ENCODE measurements around the gene EGLN2. TPM values are rescaled to one million over a fixed set of nuclear protein-coding genes. Genes with fewer than 3 reads are reported as not detected.

The EGLN2 gene
- 49.9 TPM for polyA plus RNA-seq (2013)

- Histone ChIP-seq H3K27me3 (replicated peaks in 2 of 5; ENCODE audit: control insufficient read depth in 4 of 5, insufficient read depth in 5 of 5, low read length in 4 of 5) (no peaks in the 10 kb centered on the region), H3K4me3 (ENCODE audit: control insufficient read depth in 1 of 7, extremely low read depth in 1 of 7, insufficient read depth in 4 of 7, low read depth in 2 of 7, low read length in 6 of 7) (peak within 1 kb of the TSS; percentile 54 to 95 (median 89)), H3K36me3 (ENCODE audit: control insufficient read depth in 4 of 4, insufficient read depth in 4 of 4, low read length in 3 of 4) (peaks cover 0 to 32% (median 20%) of the 10 kb centered on the region in 4 experiments), H3K9me3 (ENCODE audit: control extremely low read depth in 1 of 5, control insufficient read depth in 4 of 5, insufficient read depth in 2 of 5, low read depth in 1 of 5, low read length in 4 of 5) (no peaks in the 10 kb centered on the region), H3K4me1 (ENCODE audit: control extremely low read depth in 1 of 4, control insufficient read depth in 4 of 4, insufficient read depth in 4 of 4, low read length in 3 of 4) (peaks cover 8 to 55% (median 52%) of the 10 kb centered on the region in 4 experiments), H3K27ac (ENCODE audit: insufficient read depth in 1 of 2, low read depth in 1 of 2, low read length in 2 of 2, poor library complexity in 1 of 2, severe bottlenecking in 2 of 2) (peak within 1 kb of the TSS; percentile 61 to 90)
- ChIA-PET POLR2A (interaction anchor here (0.7 to 3.2 kb wide), 3 partner anchors 9 to 48 kb away, joined by 3 to 28 read pairs (median 6); partner anchors contain the start of genes ACTMAP, RAB4B and SNRPA), CTCF (interaction anchor here (1.0 to 3.5 kb wide), 5 partner anchors 8 to 135 kb away, joined by 3 to 25 read pairs (median 5); partner anchors contain the start of gene RAB4B)
- peak; percentile 100 for DNase-seq
- 0% methylated on average over 46 of the region's 110 CpGs for WGBS (ENCODE audit: insufficient coverage)
Measured at GRCh38 chr19:40798683-40799557, at the start of gene EGLN2. Gene EGLN2, plus strand, starts transcription at chr19:40799191. Its CDS starts 1,382 bp downstream, at chr19:40800573.

DNA sequence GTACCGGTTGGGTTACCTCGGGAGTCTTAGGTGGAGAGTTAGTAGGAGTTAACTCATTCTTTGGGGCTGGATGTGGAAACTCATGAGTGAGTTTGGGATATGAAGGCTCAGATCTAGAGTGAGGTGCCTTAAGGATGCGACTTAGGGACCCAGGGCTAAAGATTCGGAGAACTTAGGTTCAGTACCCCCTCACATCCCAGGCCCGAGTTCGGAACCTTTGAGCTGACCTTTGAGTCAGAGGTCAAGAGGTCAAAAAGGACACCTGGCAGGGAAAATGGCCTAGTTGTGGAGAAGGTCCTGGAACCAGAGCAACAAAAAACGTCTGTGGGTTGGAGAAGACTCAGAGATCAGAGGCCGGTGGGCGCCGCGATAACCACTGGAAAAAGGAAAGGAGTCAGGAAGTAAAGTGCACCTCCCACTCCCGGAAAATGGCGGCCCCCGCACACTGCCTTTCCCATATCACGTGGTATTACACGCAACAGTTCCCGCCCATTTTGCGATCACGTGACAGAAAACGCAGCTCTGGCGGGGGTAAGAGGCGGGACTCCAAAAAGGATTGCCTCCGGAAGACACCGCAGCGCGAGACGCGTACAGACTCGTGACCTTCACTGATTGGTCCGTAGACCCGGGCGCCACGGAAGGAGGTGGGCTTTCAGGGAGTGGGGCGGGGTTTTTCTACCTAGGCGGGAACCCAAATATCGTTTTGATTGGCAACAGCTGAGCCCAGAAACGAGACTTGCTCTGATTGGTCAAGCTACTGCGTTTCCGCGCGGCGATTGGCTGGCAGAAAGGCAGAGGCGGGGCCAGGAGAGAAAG is 48.7 kb upstream of the EGLN2 start, which contains the start of gene ACTMAP:
Gene ACTMAP (minus strand): TSS at position 420 of the 816 bp plus-strand sequence. CDS start 674 bp downstream, outside the sequence.
- peaks cover 0 to 10% (median 4%) of the 10 kb centered on the region in 4 experiments for H3K36me3 ChIP-seq (ENCODE audit: control insufficient read depth in 4 of 4, insufficient read depth in 4 of 4, low read length in 3 of 4)
- peaks cover 6 to 53% (median 39%) of the 10 kb centered on the region in 4 experiments for H3K4me1 ChIP-seq (ENCODE audit: control extremely low read depth in 1 of 4, control insufficient read depth in 4 of 4, insufficient read depth in 4 of 4, low read length in 3 of 4)
- POLR2A ChIA-PET = interaction anchor here (0.6 to 1.5 kb wide), 7 partner anchors 16 to 329 kb away, joined by 3 to 15 read pairs (median 4); partner anchors contain the start of genes COQ8B, EGLN2 and RAB4B
- H3K27me3 ChIP-seq (replicated peaks in 2 of 5; ENCODE audit: control insufficient read depth in 4 of 5, insufficient read depth in 5 of 5, low read length in 4 of 5) = no peaks in the 10 kb centered on the region
- peak within 1 kb of the TSS; percentile 91 to 95 for H3K27ac ChIP-seq (ENCODE audit: insufficient read depth in 1 of 2, low read depth in 1 of 2, low read length in 2 of 2, poor library complexity in 1 of 2, severe bottlenecking in 2 of 2)
- CTCF ChIA-PET = interaction anchor here (1.0 kb wide), 1 partner anchor 59 kb away, joined by 4 read pairs; no protein-coding TSS in a partner anchor
- no peaks in the 10 kb centered on the region for H3K9me3 ChIP-seq (ENCODE audit: control extremely low read depth in 1 of 5, control insufficient read depth in 4 of 5, insufficient read depth in 2 of 5, low read depth in 1 of 5, low read length in 4 of 5)
- 0% methylated on average over 40 of the region's 43 CpGs for WGBS (ENCODE audit: insufficient coverage)
- peak; percentile 100 for DNase-seq
- peak within 1 kb of the TSS; percentile 65 to 91 (median 82) for H3K4me3 ChIP-seq (ENCODE audit: control insufficient read depth in 1 of 7, extremely low read depth in 1 of 7, insufficient read depth in 4 of 7, low read depth in 2 of 7, low read length in 6 of 7)

- H3K4me1 ChIP-seq (ENCODE audit: control extremely low read depth in 1 of 4, control insufficient read depth in 4 of 4, insufficient read depth in 4 of 4, low read length in 3 of 4) = peaks cover 6 to 61% (median 43%) of the 10 kb centered on the region in 4 experiments
- H3K4me3 ChIP-seq (ENCODE audit: control insufficient read depth in 1 of 7, extremely low read depth in 1 of 7, insufficient read depth in 4 of 7, low read depth in 2 of 7, low read length in 6 of 7) = peak within 1 kb of the TSS; percentile 65 to 91 (median 82)
- DNase-seq = peak; percentile 97 to 98 (median 97)
- POLR2A ChIA-PET = interaction anchor here (0.6 to 1.5 kb wide), 6 partner anchors 26 to 330 kb away, joined by 3 to 15 read pairs (median 4); partner anchors contain the start of genes COQ8B, EGLN2 and RAB4B
- CTCF ChIA-PET = interaction anchor here (1.0 kb wide), 1 partner anchor 59 kb away, joined by 4 read pairs; no protein-coding TSS in a partner anchor
- no peaks in the 10 kb centered on the region for H3K27me3 ChIP-seq (replicated peaks in 2 of 5; ENCODE audit: control insufficient read depth in 4 of 5, insufficient read depth in 5 of 5, low read length in 4 of 5)
- H3K27ac ChIP-seq (ENCODE audit: insufficient read depth in 1 of 2, low read depth in 1 of 2, low read length in 2 of 2, poor library complexity in 1 of 2, severe bottlenecking in 2 of 2) = peak within 1 kb of the TSS; percentile 91 to 95
- under 1% methylated on average over 46 of the region's 46 CpGs for WGBS (ENCODE audit: insufficient coverage)
- no peaks in the 10 kb centered on the region for H3K9me3 ChIP-seq (ENCODE audit: control extremely low read depth in 1 of 5, control insufficient read depth in 4 of 5, insufficient read depth in 2 of 5, low read depth in 1 of 5, low read length in 4 of 5)
- peaks cover 0 to 18% (median 10%) of the 10 kb centered on the region in 4 experiments for H3K36me3 ChIP-seq (ENCODE audit: control insufficient read depth in 4 of 4, insufficient read depth in 4 of 4, low read length in 3 of 4)
Measured at GRCh38 chr19:40750874-40751537, 48.0 kb upstream of the EGLN2 start, which contains the start of gene SNRPA. Gene SNRPA, plus strand, starts transcription at chr19:40751203. Its CDS starts 206 bp downstream, at chr19:40751409.

GRCh38 chr19:40752257-40752781 is 46.7 kb upstream of the EGLN2 start:
- ChIA-PET POLR2A (interaction anchor here (0.6 to 1.0 kb wide), 2 partner anchors 24 to 25 kb away, joined by 4 to 5 read pairs; no protein-coding TSS in a partner anchor), CTCF (no interaction called here)
- Histone ChIP-seq H3K36me3 (ENCODE audit: control insufficient read depth in 4 of 4, insufficient read depth in 4 of 4, low read length in 3 of 4) (peaks cover 8 to 30% (median 18%) of the 10 kb centered on the region in 4 experiments), H3K4me1 (ENCODE audit: control extremely low read depth in 1 of 4, control insufficient read depth in 4 of 4, insufficient read depth in 4 of 4, low read length in 3 of 4) (peaks cover 6 to 67% (median 43%) of the 10 kb centered on the region in 4 experiments), H3K4me3 (ENCODE audit: control insufficient read depth in 1 of 7, extremely low read depth in 1 of 7, insufficient read depth in 4 of 7, low read depth in 2 of 7, low read length in 6 of 7) (peak overlapping the region in 5 of 7 experiments; percentile 65 to 91 (median 80)), H3K9me3 (ENCODE audit: control extremely low read depth in 1 of 5, control insufficient read depth in 4 of 5, insufficient read depth in 2 of 5, low read depth in 1 of 5, low read length in 4 of 5) (no peaks in the 10 kb centered on the region), H3K27ac (ENCODE audit: insufficient read depth in 1 of 2, low read depth in 1 of 2, low read length in 2 of 2, poor library complexity in 1 of 2, severe bottlenecking in 2 of 2) (peak overlapping the region in 1 of 2 experiments; percentile 95), H3K27me3 (replicated peaks in 2 of 5; ENCODE audit: control insufficient read depth in 4 of 5, insufficient read depth in 5 of 5, low read length in 4 of 5) (no peaks in the 10 kb centered on the region)
- WGBS (ENCODE audit: insufficient coverage) = 92% methylated on average over 7 of the region's 12 CpGs
- no peak for DNase-seq

- 72% methylated on average over 4 of the region's 9 CpGs for WGBS (ENCODE audit: insufficient coverage)
- no peak for DNase-seq
Measured at GRCh38 chr19:40754611-40755247, 44.3 kb upstream of the EGLN2 start.

More at GRCh38 chr19:40754611-40755247, 44.3 kb upstream of the EGLN2 start:
- H3K4me1 ChIP-seq (ENCODE audit: control extremely low read depth in 1 of 4, control insufficient read depth in 4 of 4, insufficient read depth in 4 of 4, low read length in 3 of 4) = peaks cover 4 to 54% (median 37%) of the 10 kb centered on the region in 4 experiments
- peak overlapping the region; percentile 41 to 46 for H3K27ac ChIP-seq (ENCODE audit: insufficient read depth in 1 of 2, low read depth in 1 of 2, low read length in 2 of 2, poor library complexity in 1 of 2, severe bottlenecking in 2 of 2)
- H3K9me3 ChIP-seq (ENCODE audit: control extremely low read depth in 1 of 5, control insufficient read depth in 4 of 5, insufficient read depth in 2 of 5, low read depth in 1 of 5, low read length in 4 of 5) = no peaks in the 10 kb centered on the region
- peaks cover 18 to 45% (median 35%) of the 10 kb centered on the region in 4 experiments for H3K36me3 ChIP-seq (ENCODE audit: control insufficient read depth in 4 of 4, insufficient read depth in 4 of 4, low read length in 3 of 4)
- ChIA-PET CTCF (interaction anchor here (2.3 kb wide), 1 partner anchor 51 kb away, joined by 9 read pairs; no protein-coding TSS in a partner anchor), POLR2A (no interaction called here)
- H3K4me3 ChIP-seq (ENCODE audit: control insufficient read depth in 1 of 7, extremely low read depth in 1 of 7, insufficient read depth in 4 of 7, low read depth in 2 of 7, low read length in 6 of 7) = peak overlapping the region in 3 of 7 experiments; percentile 12 to 53 (median 27)
- H3K27me3 ChIP-seq (replicated peaks in 2 of 5; ENCODE audit: control insufficient read depth in 4 of 5, insufficient read depth in 5 of 5, low read length in 4 of 5) = no peaks in the 10 kb centered on the region

Data from common myeloid progenitor, CD34-positive (primary cell).